Activated T-cell treated with anti-CD3 and anti-CD28 coated beads, Interleukin-2, amount 50 U/mL, for 72 hours (primary cell): Measurements from ENCODE around the gene MTHFD1L. TPM values are rescaled to one million over a fixed set of nuclear protein-coding genes. Genes with fewer than 3 reads are reported as not detected.
A peak's percentile ranks its signal among the peaks of the same experiment; 100 is the strongest.
"Not testable (repeated sequence)": the region's sequence is repeated elsewhere in the genome, so short reads cannot be mapped to it uniquely, and the experiment has no call there.

Source experiments
- ATAC-seq, 2 donors: fragments of 150-1000 bp; cut with Tn5 transposase; replicated peaks in 1 of 2; 2 replicates each; pipeline ENCODE4 v1.10.0; 2021; ENCODE audit warnings: moderate library complexity in 2 of 2, mild to moderate bottlenecking in 1 of 2
- DNase-seq, 2 donors: peaks; one replicate each; pipeline ENCODE4 v3.0.0; 2021 to 2022; ENCODE audit warnings: mixed read lengths in 1 of 2
- H3K27ac Mint-ChIP-seq: one replicate; pipeline ENCODE4 v1.8.0; 2022; ENCODE audit warnings: mild to moderate bottlenecking, moderate library complexity, mixed read lengths
- H3K27me3 Mint-ChIP-seq: one replicate; pipeline ENCODE4 v1.8.0; 2022; ENCODE audit warnings: low read depth, mixed read lengths
- H3K36me3 Mint-ChIP-seq, 2 donors: one replicate each; pipeline ENCODE4 v1.8.0; 2022; ENCODE audit warnings: mixed read lengths in 2 of 2, mild to moderate bottlenecking in 1 of 2; ENCODE audit not compliant: insufficient read depth in 2 of 2
- H3K4me1 Mint-ChIP-seq: one replicate; pipeline ENCODE4 v1.8.0; 2022; ENCODE audit warnings: low read depth, mixed read lengths
- H3K4me3 Mint-ChIP-seq, 2 donors: one replicate each; pipeline ENCODE4 v1.8.0; 2022; ENCODE audit warnings: mild to moderate bottlenecking in 2 of 2, mixed read lengths in 2 of 2, moderate library complexity in 2 of 2
- H3K9me3 Mint-ChIP-seq, 2 donors: one replicate each; pipeline ENCODE4 v1.8.0; 2022; ENCODE audit warnings: mixed read lengths in 2 of 2
- total RNA-seq, 2 donors: library from RNA; stranded (reverse); gene quantifications; one replicate each; pipeline ENCODE4 v1.2.3, GENCODE V29; 2022

MTHFD1L gene
- total RNA-seq, 2 donors from 2014 or later, result 138 to 155 TPM

DNA sequence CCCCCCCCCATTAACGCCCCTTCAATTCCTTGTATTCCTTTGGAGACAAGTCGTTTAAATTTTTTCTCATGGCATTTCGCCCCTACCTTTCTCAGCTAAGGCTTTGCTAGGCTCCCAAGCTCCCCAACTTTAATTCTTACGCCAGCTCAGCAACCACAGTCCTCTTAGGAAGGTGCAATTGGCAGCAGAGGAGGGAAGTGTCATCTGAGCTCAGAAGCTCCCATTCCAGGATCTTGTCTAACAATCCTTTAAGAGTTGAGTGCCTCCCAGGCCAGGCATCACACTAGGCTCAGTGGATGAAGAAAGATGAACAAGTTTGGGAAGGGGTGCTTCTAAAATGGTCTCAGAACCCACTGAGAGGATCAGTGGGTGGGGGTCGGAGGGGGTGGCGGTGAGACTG is 243.0 kb downstream of the MTHFD1L start:
- Mint-ChIP-seq H3K9me3 (peaks cover 0 to 3% of the 10 kb centered on the region in 2 donors), H3K27me3 (peaks cover 14% of the 10 kb centered on the region), H3K4me3 (no peak overlapping the region), H3K27ac (no peak overlapping the region), H3K4me1 (no peaks in the 10 kb centered on the region), H3K36me3 (no peaks in the 10 kb centered on the region)
- ATAC-seq (no peak), DNase-seq (no peak)

DNA sequence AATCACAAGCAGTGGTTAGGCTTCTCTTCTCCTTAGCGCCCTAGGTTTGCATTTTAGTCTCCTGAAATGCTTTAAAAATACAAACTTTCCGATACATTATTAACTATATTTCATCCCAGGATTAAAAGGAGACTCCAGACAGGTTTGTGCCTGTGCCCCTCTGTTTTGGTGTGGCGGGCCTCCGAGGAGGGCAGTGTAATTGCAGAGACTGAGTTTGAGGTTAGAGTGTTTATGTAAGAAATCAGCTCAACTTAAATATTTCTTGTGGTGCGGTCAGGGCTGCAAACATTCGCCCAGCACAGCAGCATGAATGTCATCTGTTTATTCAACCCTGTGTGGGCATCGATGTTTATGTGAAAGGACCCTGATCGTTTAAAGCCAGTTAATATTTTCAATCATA is 243.9 kb downstream of the MTHFD1L start:
- Mint-ChIP-seq H3K4me1 (no peaks in the 10 kb centered on the region), H3K4me3 (no peak overlapping the region), H3K27me3 (peaks cover 14% of the 10 kb centered on the region), H3K36me3 (no peaks in the 10 kb centered on the region), H3K27ac (no peak overlapping the region), H3K9me3 (peaks cover 0 to 3% of the 10 kb centered on the region in 2 donors)
- DNase-seq (no peak), ATAC-seq (no peak)

DNA sequence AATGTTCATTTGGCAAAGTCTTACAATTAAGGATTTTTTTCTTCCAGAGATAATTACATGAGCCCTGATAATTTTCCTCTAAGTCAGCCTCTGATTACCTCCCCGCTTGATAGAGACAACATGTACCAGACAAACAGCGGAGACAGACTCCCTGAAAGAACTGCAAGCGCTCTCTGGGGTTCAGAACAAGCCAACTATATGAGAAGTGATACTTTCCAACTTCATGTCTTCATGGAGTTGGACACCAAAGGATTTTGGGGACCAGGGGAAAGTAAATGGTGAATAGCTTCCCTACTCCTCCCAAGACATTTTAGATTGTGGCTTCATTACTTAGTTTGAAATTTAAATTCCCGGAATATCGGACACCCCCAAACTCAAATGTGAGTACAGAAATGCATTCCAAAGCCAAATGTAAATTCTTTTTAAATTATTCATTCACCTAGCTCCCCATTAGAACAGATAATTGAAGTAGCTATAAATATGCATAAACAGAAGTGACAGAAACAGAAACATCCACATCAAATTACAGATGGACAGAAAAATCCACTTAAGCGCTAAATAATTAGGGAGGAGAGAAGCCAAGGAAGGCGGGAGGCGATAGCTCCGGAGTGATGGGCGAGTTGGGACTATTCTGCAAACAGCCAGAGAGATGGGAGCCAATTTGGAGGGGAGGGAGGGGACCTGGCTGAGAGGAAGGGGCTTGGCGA is 244.5 kb downstream of the MTHFD1L start:
- H3K9me3 Mint-ChIP-seq, result peaks cover 0 to 3% of the 10 kb centered on the region in 2 donors
- DNase-seq (no peak), ATAC-seq (no peak)
- H3K4me1 Mint-ChIP-seq, result no peaks in the 10 kb centered on the region
- H3K27me3 Mint-ChIP-seq, result peaks cover 14% of the 10 kb centered on the region
- no peak overlapping the region for H3K4me3 Mint-ChIP-seq
- no peak overlapping the region for H3K27ac Mint-ChIP-seq
- H3K36me3 Mint-ChIP-seq, result no peaks in the 10 kb centered on the region

DNA sequence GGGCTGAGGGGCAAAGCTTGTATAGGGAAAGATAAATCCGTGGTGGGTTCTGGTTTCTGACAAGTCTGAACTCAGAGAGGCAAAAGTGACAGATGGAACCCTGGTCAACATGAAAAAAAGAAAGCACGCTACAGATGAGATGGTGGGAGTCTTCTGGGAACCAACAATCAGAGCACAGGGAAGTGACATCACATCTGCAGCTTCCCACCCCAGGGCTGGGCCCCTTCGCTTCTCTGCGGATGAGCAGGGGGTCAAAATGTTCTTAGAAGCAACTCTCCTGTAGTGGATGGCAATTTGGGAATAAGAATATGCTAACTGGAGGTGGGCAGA is 245.0 kb downstream of the MTHFD1L start:
- Mint-ChIP-seq H3K27ac (no peak overlapping the region), H3K9me3 (peaks cover 0 to 3% of the 10 kb centered on the region in 2 donors), H3K4me3 (no peak overlapping the region), H3K27me3 (peaks cover 14% of the 10 kb centered on the region), H3K4me1 (no peaks in the 10 kb centered on the region), H3K36me3 (no peaks in the 10 kb centered on the region)
- DNase-seq, result no peak
- ATAC-seq, result no peak

DNA sequence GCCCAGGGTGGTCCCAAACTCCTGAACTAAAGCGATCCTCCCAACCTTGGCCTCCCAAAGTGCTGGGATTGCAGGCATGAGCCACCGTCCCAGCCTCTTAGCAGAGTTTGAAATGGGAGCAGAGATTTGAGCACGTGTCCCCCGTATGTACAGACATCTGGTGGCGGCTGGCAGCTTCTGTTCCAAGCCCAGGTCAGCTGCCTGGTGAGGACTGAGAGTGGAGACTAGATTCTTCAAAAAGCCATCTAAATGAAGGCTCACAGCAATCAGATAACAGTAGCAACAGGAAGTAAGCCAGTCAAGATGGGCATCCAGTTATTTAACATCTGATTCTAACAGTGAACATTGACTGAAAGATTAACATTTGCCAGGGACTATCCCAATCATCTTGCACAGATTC is 246.2 kb downstream of the MTHFD1L start:
- H3K4me1 Mint-ChIP-seq, result no peaks in the 10 kb centered on the region
- H3K27ac Mint-ChIP-seq, result no peak overlapping the region
- peaks cover 21% of the 10 kb centered on the region for H3K27me3 Mint-ChIP-seq
- no peaks in the 10 kb centered on the region for H3K36me3 Mint-ChIP-seq
- H3K4me3 Mint-ChIP-seq, result no peak overlapping the region
- DNase-seq (no peak), ATAC-seq (no peak)
- H3K9me3 Mint-ChIP-seq, result peaks cover 0 to 3% of the 10 kb centered on the region in 2 donors

DNA sequence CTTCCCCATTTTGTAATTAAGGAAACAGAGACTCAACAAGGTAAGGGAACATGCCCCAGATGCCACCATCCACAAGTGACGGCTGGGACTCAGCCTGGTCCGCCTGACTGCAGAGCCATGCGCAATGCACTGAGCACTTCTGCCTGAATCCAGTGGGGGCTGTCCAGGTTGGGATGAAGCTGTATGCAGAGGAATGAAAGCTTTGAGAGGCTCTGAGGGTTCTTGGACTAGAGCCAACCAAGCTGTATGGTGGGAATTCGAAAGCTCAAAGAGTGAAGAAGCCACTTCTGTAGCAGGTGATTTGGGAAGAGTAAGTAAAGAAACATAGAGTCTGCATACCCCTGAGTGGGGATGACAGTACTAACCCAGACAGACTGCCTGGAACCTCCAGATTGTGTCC is 246.6 kb downstream of the MTHFD1L start:
- Mint-ChIP-seq H3K27ac (no peak overlapping the region), H3K36me3 (no peaks in the 10 kb centered on the region), H3K9me3 (peaks cover 0 to 3% of the 10 kb centered on the region in 2 donors), H3K4me3 (no peak overlapping the region), H3K4me1 (no peaks in the 10 kb centered on the region), H3K27me3 (peaks cover 22% of the 10 kb centered on the region)
- ATAC-seq, result no peak
- no peak for DNase-seq

DNA sequence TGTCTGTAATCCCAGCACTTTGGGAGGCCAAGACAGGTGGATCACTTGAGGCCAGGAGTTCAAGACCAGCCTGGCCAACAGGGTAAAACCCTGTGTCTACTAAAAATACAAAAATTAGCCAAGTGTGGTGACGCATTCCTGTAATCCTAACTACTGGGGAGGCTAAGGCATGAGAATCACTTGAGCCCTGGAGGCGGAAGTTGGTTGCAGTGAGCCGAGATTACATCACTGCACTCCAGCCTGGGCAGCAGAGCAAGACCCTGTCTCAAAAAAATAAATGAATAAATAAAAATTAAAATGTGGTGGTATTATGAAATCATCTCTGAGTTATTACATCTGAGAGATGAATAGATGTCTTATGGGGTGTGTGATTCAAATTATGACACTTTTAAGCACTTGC is 247.4 kb downstream of the MTHFD1L start:
- DNase-seq, H3K4me3 Mint-ChIP-seq, H3K9me3 Mint-ChIP-seq, H3K36me3 Mint-ChIP-seq, H3K4me1 Mint-ChIP-seq, ATAC-seq, H3K27ac Mint-ChIP-seq: not testable (repeated sequence)
- H3K27me3 Mint-ChIP-seq, result peaks cover 22% of the 10 kb centered on the region

DNA sequence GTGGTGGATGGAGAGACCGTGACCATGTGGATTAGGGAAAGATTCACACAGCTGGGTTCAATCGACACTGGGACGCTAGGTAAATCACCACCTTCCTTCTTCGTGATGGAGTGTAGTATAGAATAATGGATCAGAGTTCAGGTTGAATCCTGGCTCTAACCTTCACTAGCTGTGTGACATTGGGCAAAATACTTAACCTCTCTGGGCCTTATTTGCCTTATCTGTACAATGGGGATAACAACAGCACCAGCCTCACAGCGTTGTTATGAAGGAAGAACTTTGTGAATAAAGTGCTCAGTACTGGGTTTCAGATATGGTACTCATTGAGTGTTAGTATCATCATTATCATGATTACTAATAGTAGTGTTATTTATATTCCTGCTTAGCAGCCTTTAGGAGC is 248.1 kb downstream of the MTHFD1L start:
- Mint-ChIP-seq H3K36me3 (no peaks in the 10 kb centered on the region), H3K27me3 (peaks cover 22% of the 10 kb centered on the region), H3K4me1 (peaks cover 5% of the 10 kb centered on the region), H3K9me3 (peaks cover 0 to 3% of the 10 kb centered on the region in 2 donors), H3K4me3 (no peak overlapping the region), H3K27ac (no peak overlapping the region)
- DNase-seq, result no peak
- no peak for ATAC-seq

DNA sequence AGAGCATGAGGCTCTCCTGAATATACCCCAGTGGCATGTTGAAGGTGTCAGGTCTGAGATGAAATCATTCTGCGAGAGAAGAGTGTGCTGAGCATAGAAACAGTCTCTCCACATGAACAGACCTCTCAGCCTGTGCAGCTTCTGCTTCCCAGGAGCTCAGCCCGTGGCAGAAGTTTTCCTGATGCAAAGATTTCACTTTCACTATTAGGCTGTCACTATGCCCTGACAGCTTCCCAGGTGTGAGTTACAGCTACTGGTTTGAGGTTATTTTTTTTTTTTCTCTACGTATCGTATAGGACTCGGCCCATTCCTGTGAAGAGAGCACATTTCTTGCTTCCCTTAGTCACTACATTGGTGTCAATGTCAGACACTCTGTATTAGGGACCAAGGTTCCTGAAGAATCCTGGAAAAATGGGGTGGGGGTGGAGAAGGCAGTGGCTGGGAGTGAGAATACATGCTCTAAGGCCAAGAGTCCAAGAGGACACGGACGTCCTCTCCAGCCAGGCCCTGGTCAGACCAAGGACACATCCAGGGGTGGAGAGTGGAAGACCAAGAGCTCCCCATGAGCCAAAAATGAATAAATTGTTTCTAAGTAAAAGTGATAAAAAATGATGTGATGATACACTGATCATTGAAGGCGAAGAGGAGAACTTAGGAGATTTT is 253.1 kb downstream of the MTHFD1L start:
- H3K4me3 Mint-ChIP-seq, result no peak overlapping the region

DNA sequence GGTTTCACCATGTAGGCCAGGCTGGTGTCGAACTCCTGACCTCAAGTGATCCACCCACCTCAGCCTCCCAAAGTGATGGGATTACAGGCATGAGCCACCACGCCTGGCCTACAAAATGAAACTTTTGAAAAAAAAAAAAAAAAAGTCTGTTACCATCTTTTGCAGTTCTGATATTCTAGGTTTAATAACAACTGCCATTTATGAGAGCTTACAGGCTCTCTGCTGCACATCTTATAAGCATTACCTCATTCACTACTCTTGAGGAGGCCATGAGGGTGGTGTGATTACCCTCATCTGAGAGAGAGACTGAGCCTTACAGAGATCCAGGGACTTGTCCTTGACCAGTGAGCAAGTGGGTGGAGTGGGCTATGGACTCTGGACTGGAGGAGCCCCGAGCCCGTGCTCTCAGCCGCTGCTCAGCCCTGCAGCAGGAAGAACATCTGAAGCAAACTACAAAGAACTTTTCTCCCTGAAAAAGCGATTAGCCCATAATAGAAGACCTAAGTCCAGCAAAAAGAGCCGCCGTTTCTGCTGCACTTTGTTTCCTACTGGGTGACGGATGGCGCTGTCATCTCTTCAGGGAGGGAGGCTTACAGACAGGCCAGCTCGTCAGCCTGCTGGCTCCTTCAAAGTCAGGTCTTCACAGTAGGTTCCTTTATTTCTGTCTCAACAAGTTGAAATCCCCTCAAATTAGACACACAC is 254.5 kb downstream of the MTHFD1L start:
- Mint-ChIP-seq H3K36me3 (no peaks in the 10 kb centered on the region), H3K27ac (no peak overlapping the region), H3K4me3 (no peak overlapping the region), H3K4me1 (peaks cover 9% of the 10 kb centered on the region), H3K9me3 (no peaks in the 10 kb centered on the region), H3K27me3 (peaks cover 7% of the 10 kb centered on the region)
- DNase-seq (no peak), ATAC-seq (no peak)

More for the DNA sequence above, 253.1 kb downstream of the MTHFD1L start:
- no peak for ATAC-seq
- no peaks in the 10 kb centered on the region for H3K9me3 Mint-ChIP-seq
- peaks cover 6% of the 10 kb centered on the region for H3K4me1 Mint-ChIP-seq
- no peak overlapping the region for H3K27ac Mint-ChIP-seq
- H3K27me3 Mint-ChIP-seq, result peaks cover 7% of the 10 kb centered on the region
- DNase-seq, result no peak
- no peaks in the 10 kb centered on the region for H3K36me3 Mint-ChIP-seq

DNA sequence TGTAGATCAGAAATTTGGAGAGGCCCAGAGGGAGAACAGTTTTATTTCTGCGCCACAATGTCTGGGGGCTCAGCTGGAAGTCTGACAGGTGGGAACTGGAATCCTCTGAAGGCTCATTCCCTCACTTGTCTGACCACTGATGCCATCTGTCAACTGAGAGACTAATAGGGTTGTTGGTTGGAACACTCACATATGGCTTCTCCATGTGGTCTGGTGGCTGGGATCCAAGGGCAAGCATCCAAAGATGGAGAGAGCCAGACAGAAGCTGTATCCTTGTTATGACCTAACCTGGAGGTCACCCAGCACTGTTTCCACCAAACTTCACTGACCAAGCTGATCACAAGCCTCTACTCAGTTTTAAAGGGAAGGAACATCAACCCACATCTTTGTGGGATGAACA is 256.4 kb downstream of the MTHFD1L start:
- Mint-ChIP-seq H3K27me3 (peaks cover 6% of the 10 kb centered on the region), H3K4me1 (peaks cover 24% of the 10 kb centered on the region), H3K9me3 (no peaks in the 10 kb centered on the region), H3K4me3 (no peak overlapping the region), H3K27ac (no peak overlapping the region), H3K36me3 (no peaks in the 10 kb centered on the region)
- ATAC-seq (no peak), DNase-seq (no peak)

DNA sequence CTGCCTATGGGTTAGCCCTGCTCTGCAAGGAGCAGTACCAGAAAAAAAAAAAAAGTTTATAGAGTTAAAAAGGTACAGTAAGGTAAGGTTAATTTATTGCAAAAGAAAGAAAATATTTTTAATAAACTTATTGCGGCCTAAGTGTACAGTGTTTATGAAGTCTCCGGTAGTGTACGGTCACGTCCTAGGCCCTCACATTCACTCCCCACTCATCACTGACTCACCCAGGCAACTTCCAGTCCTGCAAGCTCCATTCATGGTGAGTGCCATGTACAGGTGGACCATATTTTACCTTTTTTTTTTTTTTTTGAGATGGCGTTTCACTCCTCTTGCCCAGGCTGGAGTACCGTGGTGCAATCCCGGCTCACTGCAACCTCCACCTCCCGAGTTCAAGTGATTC is 258.1 kb downstream of the MTHFD1L start:
- Mint-ChIP-seq H3K27me3 (peaks cover 20% of the 10 kb centered on the region), H3K4me1 (peaks cover 29% of the 10 kb centered on the region)
- H3K27ac Mint-ChIP-seq, H3K9me3 Mint-ChIP-seq, DNase-seq, H3K36me3 Mint-ChIP-seq, H3K4me3 Mint-ChIP-seq, ATAC-seq: not testable (repeated sequence)

DNA sequence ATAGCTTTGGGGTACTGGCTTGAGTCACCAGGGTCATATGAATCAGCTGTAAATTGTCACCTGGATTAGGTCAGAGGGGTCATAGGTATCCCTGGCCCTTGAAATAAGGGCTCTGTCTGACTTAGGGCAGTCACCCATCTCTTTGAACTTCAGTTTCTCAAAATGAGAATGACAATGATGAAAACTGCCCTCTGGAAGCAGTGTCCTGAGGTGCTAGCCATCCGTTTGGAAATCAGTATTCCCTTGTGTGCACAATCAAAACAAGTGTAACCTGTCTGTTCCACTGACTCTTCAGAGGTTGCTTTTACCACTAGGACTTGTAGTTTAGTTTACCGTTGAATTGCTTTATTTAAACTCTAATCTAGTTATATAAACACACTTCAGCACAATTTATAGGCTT is 259.7 kb downstream of the MTHFD1L start:
- DNase-seq, H3K9me3 Mint-ChIP-seq, H3K36me3 Mint-ChIP-seq, H3K27ac Mint-ChIP-seq: not testable (repeated sequence)
- Mint-ChIP-seq H3K4me3 (peak overlapping the region in 1 of 2 donors; percentile 25), H3K27me3 (peaks cover 23% of the 10 kb centered on the region), H3K4me1 (peaks cover 31% of the 10 kb centered on the region)
- peak; percentile 30 to 47 for ATAC-seq
